GM20431 (cell line): ENCODE measurements around the gene PDLIM1.

Experiments
- in situ Hi-C: fragments of 300-500 bp; cut with MseI, MboI; formaldehyde crosslinking; loops from one replicate; pipeline ENCODE4 v1.15.0; 2020; ENCODE audit warnings: low sequenced_read_pairs; ENCODE audit not compliant: unreplicated experiment

Gene PDLIM1

DNA sequence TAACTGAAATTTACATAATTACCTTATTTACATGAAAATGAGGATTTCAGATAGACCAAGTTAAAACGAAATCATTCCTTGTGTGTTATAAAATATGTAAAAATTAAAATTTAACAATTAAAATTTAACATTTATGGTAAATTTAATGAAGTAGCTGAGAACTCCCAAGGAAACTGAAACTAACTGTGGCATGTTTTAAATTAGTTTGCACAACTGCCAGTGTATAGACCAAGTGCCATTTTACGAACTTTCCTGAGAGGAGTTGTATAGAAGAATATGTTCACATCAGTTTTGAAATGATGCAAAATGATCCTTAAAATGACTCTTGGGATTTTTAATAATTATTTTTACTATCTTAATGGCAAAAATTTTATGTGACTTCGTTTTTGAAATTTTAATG lies 23.6 kb downstream of the PDLIM1 start:
- in situ Hi-C loops = no loop called here

DNA sequence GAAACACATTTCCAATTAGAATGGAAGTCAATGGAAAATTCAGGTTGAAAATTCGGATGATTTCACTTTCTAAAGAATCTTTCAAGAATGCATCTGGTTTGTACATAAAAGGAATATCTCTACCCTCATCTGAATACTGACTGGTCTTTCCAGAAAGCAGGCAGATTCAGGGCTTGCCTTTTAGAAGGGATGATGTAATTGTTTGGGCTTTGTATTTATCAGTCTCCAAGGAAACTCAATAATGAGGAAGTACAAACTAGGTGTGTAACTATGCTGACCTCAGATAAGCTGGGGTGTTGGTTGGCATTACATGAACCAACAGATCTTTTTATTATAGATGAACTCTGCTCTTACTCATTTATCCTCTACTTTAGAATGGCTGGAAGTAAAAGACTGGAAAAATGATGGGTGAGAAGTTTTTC lies 24.1 kb downstream of the PDLIM1 start:
- in situ Hi-C loops = no loop called here

DNA sequence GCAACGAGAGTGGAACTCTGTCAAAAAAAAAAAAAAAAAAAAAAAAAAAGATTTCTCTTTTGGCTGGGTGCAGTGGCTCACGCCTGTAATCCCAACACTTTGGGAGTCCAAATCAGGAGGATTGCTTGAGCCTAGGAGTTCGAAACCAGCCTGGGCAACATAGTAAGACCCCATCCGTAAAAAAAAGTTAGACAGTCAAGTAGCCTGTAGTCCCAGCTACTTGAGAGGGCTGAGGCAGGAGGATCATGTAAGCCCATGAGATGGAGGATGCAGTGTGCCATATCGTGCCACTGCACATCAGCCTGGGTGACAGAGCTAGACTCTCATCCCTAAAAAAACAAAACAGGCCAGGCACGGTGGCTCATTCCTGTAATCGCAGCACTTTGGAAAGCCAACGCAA lies 25.2 kb downstream of the PDLIM1 start:
- in situ Hi-C loops = no loop called here

DNA sequence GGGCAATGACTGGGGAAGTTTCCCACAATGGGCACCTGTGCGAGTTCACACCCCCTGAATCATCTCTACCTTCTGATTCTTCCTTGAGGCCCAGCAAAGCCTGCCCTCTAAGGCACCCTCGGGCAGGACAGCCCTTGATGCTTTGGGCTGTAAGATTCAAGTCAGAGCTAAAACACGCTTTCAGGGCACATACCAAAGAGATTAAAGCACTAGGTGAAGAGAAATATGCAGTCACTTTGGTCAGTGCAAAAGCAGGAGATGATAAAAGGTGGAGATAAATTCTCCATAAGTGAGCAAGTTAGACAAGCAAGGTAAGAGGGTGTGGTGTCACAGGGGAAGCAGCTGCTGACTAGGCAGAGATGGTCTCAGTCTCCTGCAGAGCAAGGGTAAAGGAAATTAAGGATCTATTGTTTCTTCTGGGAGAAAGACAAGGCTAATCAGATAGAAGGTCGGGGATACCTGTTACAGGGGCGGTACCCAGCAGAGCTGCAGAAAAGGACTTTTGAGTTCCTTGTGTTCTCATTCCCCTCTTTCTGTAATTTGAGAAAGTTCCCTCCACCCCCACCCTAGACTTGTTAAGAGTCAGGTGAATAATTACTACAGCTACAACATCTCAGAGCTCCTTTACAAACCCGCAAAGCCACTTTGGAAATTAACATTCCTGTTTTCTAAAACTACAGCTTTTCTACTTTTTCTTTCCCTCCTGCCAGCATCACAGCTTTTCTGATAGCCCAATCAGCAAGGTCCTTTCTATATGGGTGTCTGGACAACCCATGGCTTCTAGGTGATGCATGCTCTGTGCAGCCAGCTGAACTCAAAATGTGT lies 26.4 kb downstream of the PDLIM1 start:
- in situ Hi-C loops = no loop called here

DNA sequence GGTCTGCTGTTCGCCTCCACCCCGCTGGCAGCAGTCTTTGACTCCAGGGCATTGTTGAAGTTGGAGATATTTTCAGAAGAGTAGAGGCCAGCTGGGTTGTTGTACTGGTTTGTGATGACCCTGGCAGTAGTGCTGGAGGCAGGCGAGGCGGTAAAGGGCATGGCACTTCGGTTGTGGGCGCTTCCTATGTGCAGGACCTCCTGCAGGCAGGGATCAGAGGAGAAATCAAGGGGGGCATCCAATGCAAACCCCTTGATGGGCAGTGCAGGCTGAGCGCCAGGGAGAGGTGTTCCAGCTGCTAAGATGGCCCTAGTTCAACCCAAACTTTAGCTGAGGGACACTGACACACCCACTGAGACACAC lies 27.0 kb downstream of the PDLIM1 start:
- in situ Hi-C loops = no loop called here

DNA sequence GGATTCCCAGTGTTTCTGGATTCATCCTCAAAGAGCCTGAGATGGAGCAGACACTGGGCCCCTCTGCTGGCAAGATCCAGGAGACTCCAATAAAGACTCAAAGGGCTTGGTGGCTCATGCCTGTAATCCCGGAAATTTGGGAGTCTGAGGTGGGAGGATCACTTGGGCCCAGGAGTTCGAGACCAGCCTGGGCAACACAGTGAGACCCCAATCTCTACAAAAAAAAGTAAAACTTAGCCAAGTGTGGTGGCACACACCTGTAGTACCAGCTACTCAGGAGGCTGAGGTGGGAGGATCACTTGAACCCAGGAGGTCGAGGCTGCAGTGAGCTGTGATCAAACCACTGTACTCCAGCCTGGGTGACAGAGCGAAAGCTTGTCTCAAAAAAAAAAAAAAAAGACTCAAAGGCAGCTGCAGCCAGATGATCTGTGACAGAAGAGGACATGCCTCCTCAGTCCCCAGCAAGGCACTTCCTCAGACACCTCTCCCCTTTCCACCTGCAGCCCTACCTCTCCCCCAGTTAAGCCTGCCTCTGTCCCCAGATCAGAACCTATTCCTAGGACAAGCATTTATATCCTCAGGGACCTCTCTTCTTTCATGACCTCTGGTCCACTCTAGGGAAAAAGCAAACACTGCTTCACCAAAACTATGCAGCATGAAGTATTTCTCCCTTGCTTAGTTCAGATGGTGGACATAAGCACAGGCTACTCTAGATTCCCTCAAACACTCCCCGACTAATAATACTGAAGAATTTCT lies 27.9 kb downstream of the PDLIM1 start:
- in situ Hi-C loops = no loop called here

DNA sequence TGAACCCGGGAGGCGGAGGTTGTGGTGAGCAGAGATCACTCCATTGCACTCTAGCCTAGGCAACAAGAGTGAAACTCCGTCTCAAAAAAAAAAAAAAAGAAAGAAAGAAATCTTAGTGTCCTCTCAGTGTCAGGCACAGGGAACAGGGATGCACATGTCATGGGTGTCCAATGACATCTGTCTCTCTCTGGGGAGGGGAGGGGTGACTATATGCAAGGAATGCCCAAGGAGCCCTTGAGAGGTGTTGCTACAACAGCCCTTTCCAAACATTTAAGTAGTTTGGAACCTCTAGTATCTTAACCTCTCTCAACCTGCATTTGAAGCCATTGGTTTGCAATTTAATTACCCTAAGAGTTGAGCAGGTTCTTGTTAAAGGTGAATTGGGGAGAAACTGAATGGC lies 28.9 kb downstream of the PDLIM1 start:
- in situ Hi-C loops = no loop called here

DNA sequence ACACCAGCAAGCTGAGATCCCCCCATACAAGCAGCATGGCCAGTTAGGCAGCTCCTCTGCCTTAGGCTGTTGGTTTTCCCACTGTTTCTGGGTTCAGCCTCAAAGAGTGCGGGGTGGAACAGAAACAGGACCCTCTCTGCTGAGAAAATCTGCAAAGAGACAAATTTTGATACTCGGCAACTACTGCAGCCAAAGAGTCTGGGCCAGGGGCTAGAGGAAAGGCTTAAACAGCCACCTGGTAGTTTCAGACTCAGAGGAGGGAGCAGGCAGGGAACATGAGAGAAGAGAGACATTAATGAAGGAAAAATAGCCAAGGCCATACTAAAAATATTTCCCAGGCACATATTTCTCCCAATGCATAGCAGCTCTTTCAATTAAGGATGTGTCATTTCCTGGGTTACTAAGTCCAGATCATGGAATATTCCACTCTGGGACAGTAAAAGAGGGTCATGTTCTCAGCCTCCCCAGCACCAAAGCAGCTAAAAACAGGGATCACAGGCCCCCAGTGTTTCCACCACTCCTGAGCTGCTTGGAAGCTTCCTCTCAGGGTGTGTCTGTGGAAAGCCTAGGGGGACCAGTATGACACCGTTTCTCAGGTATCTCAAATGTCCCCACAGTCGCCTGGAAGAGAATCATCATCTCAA lies 29.8 kb downstream of the PDLIM1 start:
- in situ Hi-C loops = no loop called here

DNA sequence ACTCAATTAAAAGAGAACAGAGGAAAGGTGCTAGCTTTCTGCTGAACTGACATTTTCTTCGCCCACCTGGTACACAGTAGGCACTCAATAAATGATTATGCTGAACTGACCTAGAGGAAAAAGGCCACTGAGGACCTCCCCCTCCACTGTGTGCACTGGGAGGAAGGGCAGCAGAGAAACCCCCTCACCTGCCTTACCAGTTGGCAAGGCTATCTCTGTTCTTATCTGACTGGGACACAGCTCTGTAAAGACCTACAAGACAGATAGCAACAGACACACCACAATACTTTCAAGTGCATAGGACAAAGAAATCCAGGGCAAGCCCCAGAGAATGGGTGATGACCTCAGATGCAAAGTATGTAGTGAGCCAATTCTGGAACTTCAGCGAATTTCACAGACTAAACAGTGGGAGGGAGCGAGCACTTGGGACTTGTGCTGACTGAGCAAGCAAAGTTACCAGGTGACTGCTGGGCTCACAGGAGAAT lies 30.4 kb downstream of the PDLIM1 start:
- in situ Hi-C loops = no loop called here

DNA sequence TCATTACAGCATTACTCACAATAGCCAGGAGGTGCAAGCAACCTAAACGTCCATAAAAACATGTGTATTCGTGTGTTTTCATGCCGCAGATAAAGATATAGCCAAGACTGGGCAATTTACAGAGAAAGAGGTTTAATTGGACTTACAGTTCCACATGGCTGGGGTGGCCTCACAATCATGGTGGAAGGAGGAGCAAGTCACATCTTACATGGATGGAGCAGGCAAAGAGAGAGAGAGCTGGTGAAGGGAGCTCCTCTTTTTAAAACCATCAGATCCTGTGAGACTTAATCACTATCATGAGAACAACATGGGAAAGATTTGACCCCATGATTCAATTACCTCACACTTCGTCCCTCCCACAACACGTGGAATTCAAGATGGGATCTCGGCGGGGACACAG lies 33.0 kb downstream of the PDLIM1 start:
- in situ Hi-C loops = no loop called here

DNA sequence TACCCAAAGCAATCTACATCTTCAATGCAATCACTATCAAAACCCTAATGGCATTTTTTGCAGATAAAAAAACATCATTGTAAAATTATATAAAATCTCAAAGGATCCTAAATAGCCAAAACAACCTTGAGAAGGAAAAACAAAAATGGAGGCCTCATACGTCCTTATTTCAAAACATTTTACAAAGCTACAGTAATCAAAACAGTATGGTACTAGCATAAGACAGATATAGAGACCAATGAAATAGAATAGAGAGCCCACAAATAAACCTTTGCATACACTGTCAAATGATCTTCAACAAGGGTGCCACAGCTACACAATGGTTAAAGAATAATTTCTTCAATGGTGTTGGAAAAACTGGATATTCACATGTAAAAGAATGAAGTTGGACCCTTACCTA lies 34.5 kb downstream of the PDLIM1 start:
- in situ Hi-C loops = no loop called here

DNA sequence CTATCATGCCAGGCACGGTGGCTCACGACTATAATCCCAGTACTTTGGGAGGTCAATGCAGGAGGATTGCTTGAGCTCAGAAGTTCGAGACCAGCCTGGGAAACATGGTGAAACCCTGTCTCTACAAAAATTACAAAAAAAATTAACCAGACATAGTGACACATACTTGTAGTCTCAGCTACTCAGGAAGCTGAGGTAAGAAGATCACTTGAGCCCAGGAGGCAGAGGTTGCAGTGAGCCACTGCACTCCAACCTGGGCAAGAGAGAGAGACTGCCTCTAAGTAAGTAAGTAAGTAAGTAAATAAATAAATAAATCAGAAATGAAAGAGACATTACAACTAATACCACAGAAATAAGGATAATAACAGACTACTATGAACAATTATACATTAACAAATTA lies 36.2 kb downstream of the PDLIM1 start:
- in situ Hi-C loops = no loop called here

DNA sequence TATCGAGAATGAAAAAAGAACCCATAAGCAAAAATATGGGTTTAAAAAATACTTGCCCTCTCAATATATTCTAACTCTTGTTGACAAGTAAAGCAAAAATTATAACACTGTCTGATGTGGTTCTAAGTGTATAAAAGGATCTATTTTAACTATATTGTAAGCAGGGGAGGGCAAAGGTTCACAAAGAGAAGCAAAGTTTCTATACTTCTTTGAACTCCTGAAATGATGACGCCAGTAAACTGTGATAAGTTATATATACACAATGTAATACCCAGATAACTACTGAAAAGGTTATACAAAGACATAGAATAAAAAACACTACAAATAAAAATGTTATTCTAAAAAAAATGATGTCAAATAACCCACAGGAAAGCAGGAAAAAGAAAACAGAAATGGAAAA lies 37.1 kb downstream of the PDLIM1 start:
- in situ Hi-C loops = no loop called here

DNA sequence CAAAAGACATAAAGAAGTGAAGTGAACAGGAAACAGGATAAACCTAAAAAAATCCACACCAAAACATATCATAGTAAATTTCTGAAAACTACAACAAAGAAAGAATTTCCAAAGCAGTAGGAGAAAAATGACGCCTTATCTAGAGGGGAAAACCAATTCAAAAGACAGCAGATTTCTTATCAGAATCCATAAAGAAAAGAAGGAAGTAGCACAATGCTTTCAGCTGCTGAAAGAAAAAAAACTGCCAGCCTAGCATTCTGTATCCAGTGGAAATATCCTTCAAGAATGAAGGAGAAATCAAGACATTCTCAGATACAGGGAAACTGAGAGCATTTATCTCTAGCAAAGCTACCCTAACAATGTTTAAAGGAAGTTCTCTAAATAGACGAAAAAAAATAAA lies 37.8 kb downstream of the PDLIM1 start:
- in situ Hi-C loops = no loop called here

DNA sequence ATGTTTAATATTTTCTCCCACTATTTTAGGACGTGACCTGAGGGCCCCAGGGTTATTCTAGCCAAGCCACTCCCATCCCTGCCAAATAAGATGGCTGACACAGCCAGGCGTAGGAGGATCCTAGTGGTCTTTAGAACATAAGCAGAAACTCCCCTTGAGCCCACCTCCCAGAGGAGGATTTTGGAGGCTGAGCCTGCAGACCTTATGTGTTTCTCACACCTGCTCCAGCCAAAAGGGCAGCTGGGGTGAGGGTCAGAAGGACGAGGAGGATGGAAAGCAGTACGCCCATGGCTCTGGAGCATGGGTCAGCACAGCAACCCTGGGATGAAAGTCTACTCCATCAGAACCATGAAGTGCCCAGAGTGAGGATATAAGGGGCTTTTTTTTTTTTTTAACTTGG lies 39.9 kb downstream of the PDLIM1 start:
- in situ Hi-C loops = no loop called here

DNA sequence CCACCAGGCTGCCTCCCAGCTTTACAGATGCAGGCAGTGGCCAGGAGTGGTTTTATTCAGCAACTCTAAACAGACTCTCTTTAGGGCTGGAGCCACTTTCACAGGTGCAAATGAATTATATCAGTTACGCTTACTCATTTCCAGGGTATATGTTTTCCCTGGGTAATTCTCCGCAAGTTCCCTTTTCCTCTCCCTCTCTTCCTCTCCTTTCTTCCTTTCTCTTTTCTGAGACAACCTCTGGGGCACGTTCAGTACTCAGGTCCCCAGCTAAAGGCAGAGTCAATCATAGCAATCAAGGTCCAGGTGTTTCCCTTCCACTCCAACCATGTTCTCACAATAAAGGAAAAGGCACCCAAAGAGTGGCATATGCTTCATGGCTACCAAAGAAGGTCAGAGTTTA lies 41.3 kb downstream of the PDLIM1 start:
- in situ Hi-C loops = loop anchor here (10.0 kb wide), 1 partner anchor 115 kb away; no protein-coding TSS in a partner anchor

DNA sequence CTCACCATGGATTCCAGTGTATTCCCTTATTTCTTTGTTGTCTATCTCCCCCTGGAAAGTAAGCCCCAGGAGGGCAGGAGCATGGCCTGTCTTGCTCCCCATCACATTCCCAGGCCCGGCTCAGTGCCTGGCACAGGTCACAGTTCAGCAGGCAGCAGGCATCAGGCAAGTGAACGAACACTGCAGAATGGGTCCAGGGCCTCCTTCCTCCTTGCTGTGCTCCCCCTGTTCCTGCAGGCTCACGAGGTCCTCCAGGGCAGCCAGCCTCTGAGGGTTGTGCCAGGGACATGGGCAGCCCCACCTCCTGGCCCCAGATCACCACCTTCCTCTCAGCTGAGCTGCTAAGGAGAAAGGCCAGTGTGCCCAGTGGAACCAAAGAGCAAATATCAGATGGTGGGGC lies 41.8 kb downstream of the PDLIM1 start:
- in situ Hi-C loops = loop anchor here (10.0 kb wide), 1 partner anchor 116 kb away; no protein-coding TSS in a partner anchor

DNA sequence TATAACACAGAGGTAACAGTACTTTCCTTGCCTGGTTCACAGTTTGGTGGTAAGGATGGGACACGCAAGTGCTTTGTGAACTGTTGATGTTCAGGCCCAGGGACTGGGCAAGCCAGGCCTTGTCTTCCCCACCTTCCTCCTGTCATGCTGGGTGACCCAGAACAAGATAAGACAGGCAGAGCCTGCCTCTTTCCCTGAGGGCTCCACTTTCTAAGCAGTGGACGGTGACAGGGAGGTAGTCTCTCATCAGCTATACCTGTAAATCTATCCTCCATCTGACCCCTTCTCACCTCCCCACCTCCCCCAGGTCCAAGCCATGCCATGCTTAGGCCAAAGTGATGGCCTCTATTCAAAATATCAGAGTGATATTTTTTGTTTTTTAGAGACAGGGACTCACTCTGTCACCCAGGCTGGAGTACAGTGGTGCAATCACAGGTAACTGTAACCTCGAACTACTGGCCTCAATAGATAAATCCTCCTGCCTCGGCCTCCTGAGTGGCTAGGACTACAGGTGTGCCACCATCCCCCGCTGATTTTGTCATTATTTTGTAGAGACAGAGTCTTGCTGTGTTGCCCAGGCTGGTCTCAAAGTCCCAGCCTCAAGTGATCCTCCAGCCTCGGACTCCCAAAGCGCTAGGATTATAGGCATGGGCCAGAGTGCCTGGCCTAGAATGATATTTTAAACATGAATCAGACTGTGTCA lies 42.8 kb downstream of the PDLIM1 start:
- in situ Hi-C loops = loop anchor here (10.0 kb wide), 1 partner anchor 117 kb away; no protein-coding TSS in a partner anchor

DNA sequence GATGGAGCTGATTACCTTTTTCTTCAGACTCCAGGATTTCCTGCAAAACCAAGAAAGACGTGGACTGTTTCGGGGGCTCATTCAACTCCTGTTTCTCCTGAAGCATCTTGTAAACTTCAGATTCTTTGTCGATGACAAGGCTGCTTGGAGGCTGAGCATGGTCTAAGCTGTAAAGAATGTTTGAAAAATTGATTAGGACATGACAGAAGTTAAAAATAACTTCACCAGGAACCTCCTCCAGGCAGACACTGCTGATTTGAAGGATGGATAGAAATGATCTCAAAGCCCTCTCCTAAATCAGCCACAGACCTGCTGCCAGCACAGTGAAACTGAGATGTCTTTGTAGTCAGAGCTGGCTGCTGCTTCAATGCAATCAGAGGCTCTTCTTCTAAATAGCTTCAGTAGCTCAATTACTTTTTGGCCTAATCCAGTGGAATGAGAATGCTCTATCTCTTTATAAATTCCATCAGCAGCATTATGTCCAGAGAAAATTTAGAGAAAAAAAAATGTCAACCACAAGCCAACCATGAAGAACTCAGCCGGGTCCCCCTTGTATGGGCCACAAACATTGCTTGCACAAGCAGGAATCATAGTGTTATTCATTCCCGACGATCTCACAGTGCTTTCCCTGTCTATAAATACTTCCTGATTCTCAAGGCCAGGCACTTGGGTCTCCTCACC lies 43.5 kb downstream of the PDLIM1 start:
- in situ Hi-C loops = loop anchor here (10.0 kb wide), 1 partner anchor 117 kb away; no protein-coding TSS in a partner anchor
